Vagina (tissue), 2 donors: ENCODE data around the gene EHD1.

ENCODE experiments used
- POLR2A ChIP-seq, 2 donors: fragments of 450-650 bp; IDR thresholded peaks; one replicate each; pipeline ENCODE4 v1.6.1; 2017; ENCODE audit warnings: antibody characterized with exemption in 2 of 2, mild to moderate bottlenecking in 2 of 2, moderate library complexity in 2 of 2
- TF ChIP-seq, protein P1 (sequence below), 3 experiments: fragments of 450-650 bp in 2 of 3; fragments of 200-600 bp in 1 of 3; sonication (generic) in 1 of 3; IDR thresholded peaks; one replicate each; pipeline ENCODE4 v1.5.1; 2017 to 2019; ENCODE audit warnings: antibody characterized with exemption in 3 of 3, mild to moderate bottlenecking in 2 of 3, moderate library complexity in 2 of 3

- TF ChIP-seq, protein P1, sequence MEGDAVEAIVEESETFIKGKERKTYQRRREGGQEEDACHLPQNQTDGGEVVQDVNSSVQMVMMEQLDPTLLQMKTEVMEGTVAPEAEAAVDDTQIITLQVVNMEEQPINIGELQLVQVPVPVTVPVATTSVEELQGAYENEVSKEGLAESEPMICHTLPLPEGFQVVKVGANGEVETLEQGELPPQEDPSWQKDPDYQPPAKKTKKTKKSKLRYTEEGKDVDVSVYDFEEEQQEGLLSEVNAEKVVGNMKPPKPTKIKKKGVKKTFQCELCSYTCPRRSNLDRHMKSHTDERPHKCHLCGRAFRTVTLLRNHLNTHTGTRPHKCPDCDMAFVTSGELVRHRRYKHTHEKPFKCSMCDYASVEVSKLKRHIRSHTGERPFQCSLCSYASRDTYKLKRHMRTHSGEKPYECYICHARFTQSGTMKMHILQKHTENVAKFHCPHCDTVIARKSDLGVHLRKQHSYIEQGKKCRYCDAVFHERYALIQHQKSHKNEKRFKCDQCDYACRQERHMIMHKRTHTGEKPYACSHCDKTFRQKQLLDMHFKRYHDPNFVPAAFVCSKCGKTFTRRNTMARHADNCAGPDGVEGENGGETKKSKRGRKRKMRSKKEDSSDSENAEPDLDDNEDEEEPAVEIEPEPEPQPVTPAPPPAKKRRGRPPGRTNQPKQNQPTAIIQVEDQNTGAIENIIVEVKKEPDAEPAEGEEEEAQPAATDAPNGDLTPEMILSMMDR (IDR thresholded peaks at IDR 0.05): no peak
- TF ChIP-seq POLR2A (IDR thresholded peaks at IDR 0.05): no peak
These were observed 34.8 kb upstream of the EHD1 start for GRCh38 chr11:64913171-64913727.
